B cell (primary cell): Measurements from ENCODE around the gene CTBP2.

Experiments
- CTCF ChIP-seq: fragments of 200-600 bp; IDR thresholded peaks from one replicate; pipeline ENCODE4 v1.8.0; 2022; ENCODE audit warnings: antibody characterized with exemption, mild to moderate bottlenecking
- EZH2 ChIP-seq: IDR thresholded peaks from 2 replicates; pipeline ENCODE4 v1.6.1; 2012; ENCODE audit warnings: borderline replicate concordance, low read depth, mild to moderate bottlenecking, moderate library complexity, low read length; ENCODE audit not compliant: insufficient read depth, poor library complexity, severe bottlenecking

DNA sequence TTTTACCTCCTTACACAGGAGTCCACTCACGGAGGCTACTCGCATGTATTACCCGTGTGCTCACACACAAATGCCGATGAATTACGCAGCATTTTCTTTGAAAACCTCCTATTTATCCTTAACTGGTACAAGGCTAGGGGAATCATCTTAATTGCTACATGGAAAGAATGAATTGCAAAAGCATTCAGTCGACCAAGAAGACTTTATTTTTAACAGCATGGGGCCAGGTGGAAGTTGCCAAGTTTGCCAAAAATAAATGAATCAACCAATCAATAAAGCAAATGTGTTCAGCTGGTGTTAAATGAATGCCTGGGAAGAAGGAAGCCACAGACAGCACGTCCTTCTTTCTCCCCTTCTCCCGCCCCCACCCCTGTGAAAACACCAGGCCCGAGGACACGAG lies 55.8 kb downstream of the CTBP2 start:
- no peak for TF ChIP-seq CTCF
- TF ChIP-seq EZH2: no peak
